ENCODE data around the gene CAMK2N2. TPM values are rescaled to one million over a fixed set of nuclear protein-coding genes. Genes with fewer than 3 reads are reported as not detected.

CAMK2N2 gene
- total and polyA plus RNA-seq, 9 of the 15 experiments (the other 6 are each of a cell fraction or from before 2014, with no cell fraction given): 0.08 to 0.22 (median 0.11) TPM; not detected in 5

DNA sequence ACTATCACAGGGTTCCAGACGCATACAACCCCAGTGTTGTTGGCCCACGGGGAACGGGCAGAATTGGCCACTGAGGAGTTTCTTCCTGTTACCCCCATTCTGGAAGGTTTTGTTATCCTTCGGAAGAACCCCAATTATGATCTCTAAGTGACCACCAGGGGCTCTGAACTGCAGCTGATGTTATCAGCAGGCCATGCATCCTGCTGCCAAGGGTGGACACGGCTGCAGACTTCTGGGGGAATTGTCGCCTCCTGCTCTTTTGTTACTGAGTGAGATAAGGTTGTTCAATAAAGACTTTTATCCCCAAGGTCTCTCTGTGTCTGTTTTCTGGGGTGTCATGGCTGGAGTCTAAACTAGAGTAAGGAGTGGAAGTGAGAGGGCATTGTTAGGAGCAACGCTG, 47.4 kb upstream of the CAMK2N2 start:
- no peaks in the 10 kb centered on the region for H3K27me3 ChIP-seq (ENCODE audit: control insufficient read depth in 2 of 2, insufficient read depth in 2 of 2, low read length in 2 of 2)
- FAIRE-seq (no peak), DNase-seq (ENCODE audit: extremely low read depth in 1 of 4, low spot score in 3 of 4) (peak in 1 of 4 experiments; percentile 27), ATAC-seq (peak; percentile 68)
- no peaks in the 10 kb centered on the region for H3K9me3 ChIP-seq (replicated peaks; ENCODE audit: control insufficient read depth, insufficient read depth, low read depth, low read length)
- peaks cover 58% of the 10 kb centered on the region for H3K36me3 ChIP-seq (ENCODE audit: control insufficient read depth, insufficient read depth, low read length)
- ChIA-PET POLR2A (interaction anchor here (0.7 kb wide), 1 partner anchor 9 kb away, joined by 3 read pairs; no protein-coding TSS in a partner anchor), CTCF (ENCODE audit: low intra/inter-chr PET ratio) (no interaction called here)
- no peak overlapping the region for H2AFZ ChIP-seq (ENCODE audit: low read depth, low read length)
- H3K4me1 ChIP-seq (replicated peaks in 1 of 2; ENCODE audit: control insufficient read depth in 2 of 2, insufficient read depth in 2 of 2, low read length in 2 of 2): peaks cover 0 to 3% of the 10 kb centered on the region in 2 experiments; a peak in 3 of 5 replicates
- intact Hi-C loops (cut with micrococcal nuclease) (no loop called here), in situ Hi-C loops (cut with MboI) (no loop called here)
- 53% methylated on average over 6 of the region's 7 CpGs for WGBS (ENCODE audit: insufficient coverage, low coverage, missing lambda C conversion rate)
- BruUV-seq (replicated peaks): TSS peak; percentile 36
- H4K20me1 ChIP-seq (replicated peaks; ENCODE audit: control insufficient read depth, insufficient read depth, low read length): 0 out of 2 replicates have a peak, but pooled peaks cover 5% of the 10 kb centered on the region
- no peak overlapping the region for H3K27ac ChIP-seq (ENCODE audit: extremely low read depth, low read depth, low read length)
- H3K9ac ChIP-seq (ENCODE audit: insufficient read depth in 1 of 2, low read depth in 2 of 2, low read length in 2 of 2): no peak overlapping the region
- H3K9me1 ChIP-seq (ENCODE audit: control insufficient read depth, insufficient read depth, low read length): no peaks in the 10 kb centered on the region
- no peak overlapping the region for H3K4me3 ChIP-seq
- H3K79me2 ChIP-seq (ENCODE audit: control insufficient read depth, insufficient read depth, low read length): no peaks in the 10 kb centered on the region
- no peak overlapping the region for H3K4me2 ChIP-seq (ENCODE audit: insufficient read depth, low read length)
- TF ChIP-seq, protein P1, sequence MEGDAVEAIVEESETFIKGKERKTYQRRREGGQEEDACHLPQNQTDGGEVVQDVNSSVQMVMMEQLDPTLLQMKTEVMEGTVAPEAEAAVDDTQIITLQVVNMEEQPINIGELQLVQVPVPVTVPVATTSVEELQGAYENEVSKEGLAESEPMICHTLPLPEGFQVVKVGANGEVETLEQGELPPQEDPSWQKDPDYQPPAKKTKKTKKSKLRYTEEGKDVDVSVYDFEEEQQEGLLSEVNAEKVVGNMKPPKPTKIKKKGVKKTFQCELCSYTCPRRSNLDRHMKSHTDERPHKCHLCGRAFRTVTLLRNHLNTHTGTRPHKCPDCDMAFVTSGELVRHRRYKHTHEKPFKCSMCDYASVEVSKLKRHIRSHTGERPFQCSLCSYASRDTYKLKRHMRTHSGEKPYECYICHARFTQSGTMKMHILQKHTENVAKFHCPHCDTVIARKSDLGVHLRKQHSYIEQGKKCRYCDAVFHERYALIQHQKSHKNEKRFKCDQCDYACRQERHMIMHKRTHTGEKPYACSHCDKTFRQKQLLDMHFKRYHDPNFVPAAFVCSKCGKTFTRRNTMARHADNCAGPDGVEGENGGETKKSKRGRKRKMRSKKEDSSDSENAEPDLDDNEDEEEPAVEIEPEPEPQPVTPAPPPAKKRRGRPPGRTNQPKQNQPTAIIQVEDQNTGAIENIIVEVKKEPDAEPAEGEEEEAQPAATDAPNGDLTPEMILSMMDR (IDR thresholded peaks at IDR 0.05 in 2 of 3, conservative IDR thresholded peaks at IDR 0.05 in 1 of 3; ENCODE audit: insufficient read depth in 2 of 3, low read depth in 1 of 3, low read length in 3 of 3): peak in 2 of 3 experiments; percentile 36 to 37; a peak in 2 of 6 replicates
- no peak for TF ChIP-seq KLF1 (tag; IDR thresholded peaks at IDR 0.05)
- TF ChIP-seq GATA2 (CRISPR knock-in tag; IDR thresholded peaks at IDR 0.05): 0 out of 2 replicates have a peak, but pooled peaks have one; percentile 41
- no peak for TF ChIP-seq SRSF9 (IDR thresholded peaks at IDR 0.05; ENCODE audit: borderline replicate concordance, low read depth, low read length)
- TF ChIP-seq LEF1 (IDR thresholded peaks at IDR 0.05): no peak

Data from K562 (cell line).